Measurements from ENCODE around the gene SSH2.
"Not testable (repeated sequence)": the region's sequence is repeated elsewhere in the genome, so short reads cannot be mapped to it uniquely, and the experiment has no call there.

SSH2 gene

GRCh38 chr17:29732209-29732608, 197.8 kb downstream of the SSH2 start:
- no peak for DNase-seq

- DNase-seq: no peak
These were observed 198.5 kb downstream of the SSH2 start for GRCh38 chr17:29731589-29731929.

- no peak for DNase-seq
These were observed 201.5 kb downstream of the SSH2 start for GRCh38 chr17:29728490-29728889.

- DNase-seq: peak; percentile 59
These were observed 203.2 kb downstream of the SSH2 start for GRCh38 chr17:29726715-29727252.

- DNase-seq: not testable (repeated sequence)
These were observed 204.6 kb downstream of the SSH2 start for GRCh38 chr17:29725408-29725807.

GRCh38 chr17:29723278-29724047, 206.6 kb downstream of the SSH2 start:
- no peak for DNase-seq

GRCh38 chr17:29722411-29723198, 207.4 kb downstream of the SSH2 start:
- no peak for DNase-seq

GRCh38 chr17:29720551-29720950, 209.5 kb downstream of the SSH2 start:
- DNase-seq: no peak

- no peak for DNase-seq
These were observed 210.6 kb downstream of the SSH2 start for GRCh38 chr17:29719469-29719868.

- DNase-seq: no peak
These were observed 211.5 kb downstream of the SSH2 start for GRCh38 chr17:29718446-29719039.

GRCh38 chr17:29717817-29718216, 212.2 kb downstream of the SSH2 start:
- no peak for DNase-seq

- DNase-seq: no peak
These were observed 213.5 kb downstream of the SSH2 start for GRCh38 chr17:29716566-29716965.

- no peak for DNase-seq
These were observed 214.3 kb downstream of the SSH2 start for GRCh38 chr17:29715680-29716079.

GRCh38 chr17:29714146-29714545, 215.9 kb downstream of the SSH2 start:
- no peak for DNase-seq

- no peak for DNase-seq
These were observed 216.4 kb downstream of the SSH2 start for GRCh38 chr17:29713626-29714025.

GRCh38 chr17:29711588-29712385, 218.2 kb downstream of the SSH2 start:
- DNase-seq: peak; percentile 63

- DNase-seq: peak; percentile 99
These were observed 219.1 kb downstream of the SSH2 start for GRCh38 chr17:29710891-29711418.

GRCh38 chr17:29710520-29710884, 219.5 kb downstream of the SSH2 start:
- DNase-seq: no peak

GRCh38 chr17:29709866-29710519, 220.0 kb downstream of the SSH2 start:
- DNase-seq: no peak

- DNase-seq: no peak
These were observed 222.8 kb downstream of the SSH2 start for GRCh38 chr17:29707212-29707571.

- no peak for DNase-seq
These were observed 224.0 kb downstream of the SSH2 start for GRCh38 chr17:29706045-29706431.

- DNase-seq: no peak
These were observed 224.6 kb downstream of the SSH2 start for GRCh38 chr17:29705386-29705785.

All from islet precursor cell (in vitro differentiated cells).